RPMI8226 (cell line): ENCODE measurements around the gene COL28A1.
"Not testable (repeated sequence)": the region's sequence is repeated elsewhere in the genome, so short reads cannot be mapped to it uniquely, and the experiment has no call there.

Source experiments
- DNase-seq: peaks from one replicate; pipeline ENCODE4 v3.0.0-alpha.2; 2015

The COL28A1 gene

GRCh38 chr7:7516156-7516555 is 19.5 kb downstream of the COL28A1 start:
- DNase-seq = no peak

- no peak for DNase-seq
Measured at GRCh38 chr7:7512861-7513597, 22.6 kb downstream of the COL28A1 start.

- DNase-seq = no peak
Measured at GRCh38 chr7:7510794-7511193, 24.9 kb downstream of the COL28A1 start.

GRCh38 chr7:7505915-7506314 is 29.8 kb downstream of the COL28A1 start:
- no peak for DNase-seq

DNA sequence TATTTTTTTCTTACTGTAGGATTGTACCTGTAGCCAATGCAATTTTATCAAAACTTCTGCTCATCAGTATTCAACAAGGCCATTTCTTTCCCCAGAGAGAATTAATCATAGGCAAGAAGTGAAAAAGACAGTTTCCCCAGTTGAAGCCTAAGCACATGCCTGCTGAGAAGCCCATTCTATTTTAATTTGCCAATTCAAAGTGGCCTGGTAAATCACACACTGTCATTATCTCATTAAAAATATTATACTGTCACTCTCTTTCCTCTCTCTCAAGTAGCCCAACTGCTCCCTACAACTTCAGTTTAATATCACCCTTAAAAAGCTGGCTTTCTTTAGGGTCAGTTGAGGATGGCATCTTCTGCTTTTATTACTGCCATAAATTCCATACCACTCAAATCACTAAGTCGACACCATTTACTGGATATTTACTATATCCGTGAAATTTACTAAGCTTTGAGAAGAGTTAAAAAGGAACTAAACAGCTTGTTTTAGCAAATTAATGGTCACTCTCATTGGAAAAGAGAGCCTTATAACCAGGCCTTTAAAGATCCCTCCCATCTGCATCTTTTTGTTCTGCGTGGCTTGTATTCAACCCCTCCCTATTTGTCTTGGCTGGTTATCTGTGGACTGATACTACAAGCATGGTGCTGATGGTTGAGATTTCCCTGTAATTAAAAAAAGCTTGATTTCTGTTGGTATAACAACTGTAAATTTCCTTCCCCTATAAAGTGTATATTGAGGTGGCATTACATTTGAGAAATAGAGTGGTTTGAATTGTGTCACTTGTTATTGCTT is 30.6 kb downstream of the COL28A1 start:
- DNase-seq = no peak

GRCh38 chr7:7499892-7500291 is 35.8 kb downstream of the COL28A1 start:
- DNase-seq = no peak

GRCh38 chr7:7498856-7499255 is 36.8 kb downstream of the COL28A1 start:
- no peak for DNase-seq

GRCh38 chr7:7496311-7496710 is 39.4 kb downstream of the COL28A1 start:
- no peak for DNase-seq

DNA sequence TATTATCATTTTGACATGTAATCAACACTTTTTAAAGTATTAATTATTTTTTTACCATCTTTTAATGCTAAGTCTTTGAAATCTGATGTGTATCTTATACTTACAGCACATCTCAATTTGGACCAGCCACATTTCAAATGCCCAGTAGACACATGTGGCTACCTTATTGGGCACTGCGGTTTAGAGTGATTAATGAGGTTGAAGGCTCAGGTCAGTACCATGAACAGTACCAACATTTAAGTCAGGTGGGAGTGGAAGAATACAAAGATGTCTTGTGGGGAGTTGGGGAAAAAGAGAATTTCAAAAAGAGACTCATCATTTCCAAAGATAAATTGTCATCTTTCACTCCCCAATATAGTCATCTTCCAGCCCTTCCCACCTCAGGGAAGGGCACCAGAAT is 40.5 kb downstream of the COL28A1 start:
- no peak for DNase-seq

- DNase-seq = no peak
Measured at GRCh38 chr7:7491044-7491443, 44.6 kb downstream of the COL28A1 start.

GRCh38 chr7:7490003-7490402 is 45.7 kb downstream of the COL28A1 start:
- no peak for DNase-seq

GRCh38 chr7:7489546-7489945 is 46.1 kb downstream of the COL28A1 start:
- DNase-seq = no peak

DNA sequence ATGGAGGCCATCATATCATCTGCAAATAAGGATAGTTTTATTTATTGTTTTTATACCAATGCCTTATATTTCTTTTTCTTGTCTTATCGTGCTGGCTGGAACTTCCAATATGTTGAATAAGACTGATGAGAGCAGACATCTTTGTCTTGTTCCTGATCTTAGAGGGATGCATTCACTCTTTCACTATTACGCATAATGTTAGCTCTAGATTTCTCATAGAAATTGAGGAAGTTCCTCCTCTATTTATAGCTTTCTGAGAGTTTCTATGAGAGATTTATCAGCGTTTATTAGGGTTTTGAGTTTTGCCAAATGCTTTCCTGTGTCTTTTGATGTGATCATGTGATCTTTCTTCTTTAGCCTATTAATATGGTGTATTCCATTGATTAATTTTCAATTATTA is 49.3 kb downstream of the COL28A1 start:
- DNase-seq = no peak

DNA sequence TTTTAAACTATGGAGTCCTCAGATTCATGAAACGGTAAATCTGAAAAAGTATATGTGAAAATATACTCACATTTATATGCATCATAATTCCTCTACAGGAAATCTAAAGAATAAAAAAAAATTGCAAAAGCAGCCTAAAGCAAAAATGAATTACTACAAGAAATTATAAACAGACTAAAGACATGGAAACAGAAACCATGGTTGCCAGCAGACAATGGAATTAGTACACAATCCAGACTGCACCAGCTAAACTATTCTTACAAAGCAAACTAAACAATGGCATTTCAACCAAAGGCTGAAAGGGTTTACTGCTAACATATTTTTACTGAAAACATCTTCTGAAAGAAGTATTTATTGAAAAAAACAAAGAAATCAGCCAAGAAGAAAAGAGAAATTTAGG is 51.6 kb downstream of the COL28A1 start:
- DNase-seq = no peak

DNA sequence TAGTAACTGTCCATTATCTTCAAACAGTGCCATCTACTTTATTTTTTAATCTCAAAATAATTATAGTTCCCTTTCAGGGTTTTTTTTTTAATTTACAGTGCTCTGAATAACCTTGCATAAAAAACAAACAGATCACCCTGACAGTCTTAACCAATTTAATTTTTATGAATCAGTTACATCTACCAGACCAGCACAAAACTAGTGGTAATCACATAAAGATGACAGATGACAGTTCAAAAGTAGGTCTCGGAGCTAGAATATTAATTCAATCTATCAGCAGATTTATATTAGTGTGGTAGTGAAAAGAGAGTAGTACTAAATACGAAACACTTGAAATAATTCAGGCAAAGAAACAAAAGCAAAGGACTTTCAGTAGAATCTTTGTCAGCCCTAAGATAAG is 53.9 kb downstream of the COL28A1 start:
- DNase-seq = no peak

- no peak for DNase-seq
Measured at GRCh38 chr7:7479275-7479805, 56.3 kb downstream of the COL28A1 start.

GRCh38 chr7:7478569-7478968 is 57.1 kb downstream of the COL28A1 start:
- no peak for DNase-seq

GRCh38 chr7:7477641-7478040 is 58.0 kb downstream of the COL28A1 start:
- not testable (repeated sequence) for DNase-seq

GRCh38 chr7:7476381-7476780 is 59.3 kb downstream of the COL28A1 start:
- no peak for DNase-seq

DNA sequence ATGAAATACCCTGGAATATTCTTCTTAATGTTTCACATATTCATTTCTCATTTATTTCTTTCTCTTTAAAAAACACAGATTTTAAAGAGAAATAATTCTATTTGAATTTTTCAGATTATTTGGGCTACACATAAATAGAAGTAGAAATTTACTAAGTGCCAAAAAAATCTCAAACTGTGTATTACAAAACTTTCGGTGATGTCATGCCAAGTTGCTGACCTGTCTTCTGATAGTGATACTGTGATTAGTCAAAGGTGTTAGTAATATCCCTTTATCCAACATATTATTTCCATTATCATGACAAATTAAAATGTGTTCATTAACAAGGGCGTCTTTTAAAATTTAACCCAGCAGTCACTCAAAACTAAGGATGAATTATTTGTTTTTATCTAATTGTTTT is 60.1 kb downstream of the COL28A1 start:
- DNase-seq = no peak

GRCh38 chr7:7474436-7474835 is 61.2 kb downstream of the COL28A1 start:
- DNase-seq = no peak

DNA sequence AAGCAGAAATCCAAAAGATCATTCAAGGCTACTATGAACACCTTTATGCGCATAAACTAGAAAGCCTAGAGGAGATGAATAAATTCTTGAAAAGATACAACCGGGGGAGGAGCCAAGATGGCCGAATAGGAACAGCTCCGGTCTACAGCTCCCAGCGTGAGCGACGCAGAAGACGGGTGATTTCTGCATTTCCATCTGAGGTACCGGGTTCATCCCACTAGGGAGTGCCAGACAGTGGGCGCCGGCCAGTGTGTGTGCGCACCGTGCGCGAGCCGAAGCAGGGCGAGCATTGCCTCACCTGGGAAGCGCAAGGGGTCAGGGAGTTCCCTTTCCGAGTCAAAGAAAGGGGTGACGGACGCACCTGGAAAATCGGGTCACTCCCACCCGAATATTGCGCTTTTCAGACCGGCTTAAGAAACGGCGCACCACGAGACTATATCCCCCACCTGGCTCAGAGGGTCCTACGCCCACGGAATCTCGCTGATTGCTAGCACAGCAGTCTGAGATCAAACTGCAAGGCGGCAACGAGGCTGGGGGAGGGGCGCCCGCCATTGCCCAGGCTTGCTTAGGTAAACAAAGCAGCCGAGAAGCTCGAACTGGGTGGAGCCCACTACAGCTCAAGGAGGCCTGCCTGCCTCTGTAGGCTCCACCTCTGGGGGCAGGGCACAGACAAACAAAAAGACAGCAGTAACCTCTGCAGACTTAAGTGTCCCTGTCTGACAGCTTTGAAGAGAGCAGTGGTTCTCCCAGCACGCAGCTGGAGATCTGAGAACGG is 70.5 kb downstream of the COL28A1 start:
- DNase-seq = not testable (repeated sequence)

DNA sequence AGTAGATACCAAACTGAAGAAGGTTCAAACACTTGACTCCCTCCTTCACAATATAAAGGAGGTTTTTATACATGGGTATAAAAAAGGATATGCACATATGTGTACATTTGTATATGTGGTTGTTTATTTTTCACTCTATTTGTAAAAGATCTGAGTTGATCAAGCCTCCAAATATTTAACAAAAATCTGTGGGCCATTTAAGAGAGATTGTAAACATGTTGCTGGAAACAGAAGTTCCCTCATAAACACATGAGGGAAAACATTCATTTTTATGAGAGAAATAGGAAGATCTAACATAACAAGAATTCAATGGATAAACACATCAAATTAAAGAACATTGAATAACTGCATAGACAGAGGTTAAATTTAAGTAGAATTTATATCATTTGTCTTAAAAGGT is 81.7 kb downstream of the COL28A1 start:
- DNase-seq = no peak
